GM12878 (cell line): ENCODE data around the gene ROM1. TPM values are rescaled to one million over a fixed set of nuclear protein-coding genes. Genes with fewer than 3 reads are reported as not detected.

Source experiments
- ATAC-seq: fragments of 200-7000 bp; cut with Tn5 transposase; 3 replicates; pipeline ENCODE4 v1.9.1; 2020; ENCODE audit warnings: mild to moderate bottlenecking, moderate library complexity
- BruUV-seq: library from RNA; stranded (reverse); fragments of 400-500 nt; replicated peaks from 2 replicates; lab custom pipeline; 2021; lab: Mats Ljungman, UMichigan
- CTCF ChIA-PET: fragments of 300-600 bp; sonication (Branson Sonifier 250); formaldehyde crosslinking; extraction: SDS; loops from one replicate; lab custom pipeline; 2021; ENCODE audit warnings: inconsistent platforms; lab: Yijun Ruan, JAX
- POLR2A ChIA-PET: fragments of 350-600 bp; formaldehyde crosslinking; extraction: SDS; loops from one replicate; lab custom pipeline; 2021; ENCODE audit warnings: inconsistent platforms; lab: Charles Lee
- RAD21 ChIA-PET: fragments of 300-600 bp; sonication (Branson Sonifier 250); formaldehyde crosslinking; loops from one replicate; lab custom pipeline; 2023; ENCODE audit warnings: antibody characterized with exemption; ENCODE audit not compliant: unreplicated experiment; lab: Charles Lee
- SMC1A ChIA-PET: fragments of 300-600 bp; sonication (Branson Sonifier 250); formaldehyde crosslinking; loops from one replicate; lab custom pipeline; 2023; ENCODE audit not compliant: unreplicated experiment, uncharacterized antibody; lab: Charles Lee
- DNase-seq: peaks from one replicate; pipeline ENCODE4 v3.0.0-alpha.2; 2011; ENCODE audit warnings: low read depth, low spot score
- FAIRE-seq: peaks from 3 replicates; lab custom pipeline; 2011; peaks lifted over from hg19 to GRCh38; lab: Jason Lieb, UNC
- H2AFZ ChIP-seq: 2 replicates; pipeline ENCODE4 v1.6.0; 2011; ENCODE audit warnings: low read depth, low read length, control low read depth; ENCODE audit not compliant: control insufficient read depth
- H3K27ac ChIP-seq: 2 replicates; pipeline ENCODE4 v1.5.1; 2011; ENCODE audit warnings: control low read depth; ENCODE audit not compliant: control insufficient read depth, insufficient read depth
- H3K27me3 ChIP-seq, 2 experiments: replicated peaks in 1 of 2; 2 replicates each; pipeline versions ENCODE4 v1.6.0 to v1.6.1; 2011; ENCODE audit warnings: low read length in 1 of 2; ENCODE audit not compliant: control insufficient read depth in 2 of 2, insufficient read depth in 2 of 2
- H3K36me3 ChIP-seq, 2 experiments: 2 replicates each; pipeline ENCODE4 v1.5.1; 2011; ENCODE audit warnings: low read length in 1 of 2; ENCODE audit not compliant: control insufficient read depth in 2 of 2, insufficient read depth in 2 of 2
- H3K4me1 ChIP-seq: 2 replicates; pipeline ENCODE4 v1.6.1; 2011; ENCODE audit warnings: mild to moderate bottlenecking, low read length, moderate library complexity, mixed read lengths; ENCODE audit not compliant: control insufficient read depth, insufficient read depth
- H3K4me2 ChIP-seq: 2 replicates; pipeline ENCODE4 v1.6.0; 2011; ENCODE audit warnings: control low read depth; ENCODE audit not compliant: control insufficient read depth, insufficient read depth
- H3K4me3 ChIP-seq: fragments of 200-600 bp; sonication (generic); 2 replicates; pipeline ENCODE4 v1.5.1; 2016
- H3K79me2 ChIP-seq: 2 replicates; pipeline ENCODE4 v1.6.0; 2011; ENCODE audit warnings: low read length; ENCODE audit not compliant: control insufficient read depth, insufficient read depth
- H3K9ac ChIP-seq: 2 replicates; pipeline ENCODE4 v1.8.0; 2011; ENCODE audit warnings: low read length, control low read depth, mixed read lengths; ENCODE audit not compliant: control insufficient read depth, insufficient read depth
- H3K9me3 ChIP-seq: replicated peaks from 3 replicates; pipeline ENCODE4 v1.5.1; 2011; ENCODE audit warnings: mild to moderate bottlenecking, low read length; ENCODE audit not compliant: control insufficient read depth, insufficient read depth
- H4K20me1 ChIP-seq: 2 replicates; pipeline ENCODE4 v1.6.0; 2011; ENCODE audit not compliant: control insufficient read depth, insufficient read depth
- BHLHE40 ChIP-seq, 2 experiments: fragments of 450-650 bp in 1 of 2; IDR thresholded peaks; 2 replicates each; pipeline ENCODE4 v1.6.1; 2011 to 2017; ENCODE audit warnings: low read depth in 2 of 2, borderline replicate concordance in 1 of 2, improper control_type of control experiment in 1 of 2, low read length in 1 of 2, mild to moderate bottlenecking in 1 of 2
- CREM ChIP-seq: IDR thresholded peaks from 2 replicates; pipeline ENCODE4 v1.6.1; 2014; ENCODE audit warnings: antibody characterized with exemption, low read depth
- EED ChIP-seq: sonication (generic); IDR thresholded peaks from 2 replicates; pipeline ENCODE4 v1.6.1; 2016; ENCODE audit warnings: antibody characterized with exemption, low read depth
- EP300 ChIP-seq, 2 experiments: fragments of 150-350 bp in 1 of 2; IDR thresholded peaks; 2 replicates each; pipeline ENCODE4 v1.6.1; 2011 to 2012; ENCODE audit warnings: low read depth in 2 of 2, low read length in 2 of 2, borderline replicate concordance in 1 of 2, improper control_type of control experiment in 1 of 2, inconsistent platforms in 1 of 2; ENCODE audit not compliant: control insufficient read depth in 1 of 2
- MXI1 ChIP-seq: fragments of 150-350 bp; IDR thresholded peaks from 2 replicates; pipeline ENCODE4 v1.6.1; 2011; ENCODE audit warnings: low read depth, mild to moderate bottlenecking, inconsistent platforms, low read length, improper control_type of control experiment
- SKIL ChIP-seq: fragments of 450-650 bp; IDR thresholded peaks from 2 replicates; pipeline ENCODE4 v1.6.1; 2017; ENCODE audit warnings: mild to moderate bottlenecking, low read depth, inconsistent platforms; ENCODE audit not compliant: poor library complexity, severe bottlenecking
- SMAD1 ChIP-seq: fragments of 450-650 bp; IDR thresholded peaks from 2 replicates; pipeline ENCODE4 v1.6.1; 2018; ENCODE audit warnings: mild to moderate bottlenecking, low read depth; ENCODE audit not compliant: partially characterized antibody
- TCF3 ChIP-seq: IDR thresholded peaks from 2 replicates; pipeline ENCODE4 v1.6.1; 2012; ENCODE audit warnings: low read depth, mild to moderate bottlenecking, low read length, borderline replicate concordance; ENCODE audit not compliant: insufficient read depth
- WRNIP1 ChIP-seq: IDR thresholded peaks from 2 replicates; pipeline ENCODE4 v1.6.1; 2011; ENCODE audit warnings: low read depth, low read length, improper control_type of control experiment, borderline replicate concordance
- ZNF592 ChIP-seq: fragments of 450-650 bp; IDR thresholded peaks from 2 replicates; pipeline ENCODE4 v1.6.1; 2017; ENCODE audit warnings: mild to moderate bottlenecking, moderate library complexity
- WGBS: methylation state at CpG from one replicate; pipeline ENCODE4 v1.1.6; 2016; ENCODE audit warnings: low lambda C conversion rate; ENCODE audit not compliant: insufficient replicate concordance, insufficient coverage; ENCODE audit errors: missing lambda C conversion rate; 5-methylcytosine and 5-hydroxymethylcytosine counted together
- in situ Hi-C: fragments of 300-500 bp; cut with MboI; formaldehyde crosslinking; loops from 9 replicates; pipeline ENCODE4 v1.14.3; 2018; ENCODE audit warnings: mixed read lengths
- intact Hi-C: fragments of 100-400 bp; cut with micrococcal nuclease; formaldehyde crosslinking; loops from one replicate; pipeline ENCODE4 v1.14.2; 2022; ENCODE audit not compliant: unreplicated experiment
- polyA plus RNA-seq, 11 experiments: library from polyadenylated mRNA; depleted of rRNA in 4 of 11; unstranded in 6 of 11; stranded (reverse) in 5 of 11; fragments of >200 nt; fragmentation: Nextera tagmentation in 4 of 11; fragmentation: Illumina TruSeq in 1 of 11; extraction: Ambion mirVana in 4 of 11; extraction: Trizol in 1 of 11; gene quantifications; 1 replicate in 1 of 11; 2 replicates in 10 of 11; pipeline versions ENCODE4 v1.2.1 to v1.2.3, GENCODE V29; 2011 to 2016; ENCODE audit warnings: inconsistent platforms in 2 of 11, missing spikeins in 2 of 11, low read depth in 1 of 11
- total RNA-seq, 4 experiments: library from RNA; depleted of rRNA in 3 of 4; stranded (reverse); fragments of >200 nt in 3 of 4; fragmentation: Illumina TruSeq in 1 of 4; extraction: Trizol in 1 of 4; gene quantifications; 2 replicates each; pipeline versions ENCODE4 v1.2.1 to v1.2.3, GENCODE V29; 2013 to 2021

ROM1 gene
- total and polyA plus RNA-seq, 10 of the 15 experiments (the other 5 are each of a cell fraction or from before 2014, with no cell fraction given), result 0.42 to 3.0 (median 1.1) TPM

GRCh38 chr11:62604460-62605120 is 8.5 kb upstream of the ROM1 start:
- H3K27ac ChIP-seq, result no peak overlapping the region
- intact Hi-C loops (loop anchor here (5.0 kb wide), 2 partner anchors 103 to 123 kb away; partner anchors contain the start of genes BSCL2, GNG3, HNRNPUL2 and TTC9C), in situ Hi-C loops (no loop called here)
- WGBS, result 82% methylated on average over 13 of the region's 13 CpGs
- no peaks in the 10 kb centered on the region for H3K27me3 ChIP-seq
- H3K4me1 ChIP-seq, result peaks cover 12% of the 10 kb centered on the region
- no peak overlapping the region for H2AFZ ChIP-seq
- ChIA-PET CTCF (no interaction called here), POLR2A (interaction anchor here (0.7 to 1.2 kb wide), 2 partner anchors 18 to 225 kb away, joined by 3 read pairs; partner anchors contain the start of gene B3GAT3), RAD21 (interaction anchor here (0.5 to 0.9 kb wide), 2 partner anchors 13 to 164 kb away, joined by 4 to 5 read pairs; partner anchors contain the start of gene TUT1), SMC1A (no interaction called here)
- no peak overlapping the region for H3K4me3 ChIP-seq
- DNase-seq (no peak), FAIRE-seq (no peak), ATAC-seq (no peak)
- no peaks in the 10 kb centered on the region for H3K9me3 ChIP-seq
- H3K4me2 ChIP-seq, result no peak overlapping the region
- H3K79me2 ChIP-seq, result peaks cover 20% of the 10 kb centered on the region
- peaks cover 3 to 15% of the 10 kb centered on the region in 2 experiments; a peak in 3 of 4 replicates for H3K36me3 ChIP-seq
- no peak overlapping the region for H3K9ac ChIP-seq
- BruUV-seq, result no TSS peak
- H4K20me1 ChIP-seq, result no peaks in the 10 kb centered on the region; the same call in 1 of the 2 replicates
- TF ChIP-seq CREM (no peak), EP300 (IDR thresholded peaks at IDR 0.05; ENCODE audit: borderline replicate concordance in 1 of 2, control insufficient read depth in 1 of 2, low read depth in 2 of 2, low read length in 2 of 2) (no peak), MXI1 (no peak), ZNF592 (no peak), EED (no peak), WRNIP1 (no peak), BHLHE40 (IDR thresholded peaks at IDR 0.05; ENCODE audit: borderline replicate concordance in 1 of 2, low read depth in 2 of 2, low read length in 1 of 2) (no peak), SMAD1 (no peak), TCF3 (no peak), SKIL (no peak)
